Stomach smooth muscle (tissue), 2 donors: Measurements from ENCODE around the gene PADI1.

Source experiments
- H3K27ac ChIP-seq: one replicate; pipeline ENCODE4 v1.7.0; 2013; ENCODE audit warnings: mild to moderate bottlenecking, low read length, inconsistent platforms
- H3K27me3 ChIP-seq, 2 donors: one replicate each; pipeline ENCODE4 v1.7.0; 2013; ENCODE audit warnings: low read length in 2 of 2; ENCODE audit not compliant: insufficient read depth in 2 of 2, control insufficient read depth in 1 of 2
- H3K36me3 ChIP-seq, 2 donors: one replicate each; pipeline ENCODE4 v1.7.0; 2013; ENCODE audit warnings: low read length in 2 of 2; ENCODE audit not compliant: control insufficient read depth in 2 of 2, insufficient read depth in 2 of 2
- H3K4me1 ChIP-seq: one replicate; pipeline ENCODE4 v1.7.0; 2013; ENCODE audit warnings: low read length; ENCODE audit not compliant: control insufficient read depth, insufficient read depth
- H3K4me3 ChIP-seq, 2 donors: one replicate each; pipeline ENCODE4 v1.7.0; 2013; ENCODE audit warnings: low read length in 2 of 2
- H3K9ac ChIP-seq, 2 donors: one replicate each; pipeline ENCODE4 v1.7.0; 2013; ENCODE audit warnings: low read length in 2 of 2, mild to moderate bottlenecking in 1 of 2
- H3K9me3 ChIP-seq, 2 donors: one replicate each; pipeline ENCODE4 v1.7.0; 2013; ENCODE audit warnings: low read length in 2 of 2; ENCODE audit not compliant: control insufficient read depth in 2 of 2
- donor health status: healthy.
- donor health status: Pancreatic carcinoma.

PADI1 gene

GRCh38 chr1:17204546-17205440 lies at the start of gene PADI1:
Gene PADI1 (plus strand): TSS chr1:17205128. CDS start chr1:17205218, 90 bp downstream.
- no peak within 1 kb of the TSS for H3K9ac ChIP-seq
- H3K4me1 ChIP-seq = no peaks in the 10 kb centered on the region
- H3K27me3 ChIP-seq = peaks cover 0 to 2% of the 10 kb centered on the region in 2 donors
- H3K27ac ChIP-seq = no peak within 1 kb of the TSS
- H3K36me3 ChIP-seq = no peaks in the 10 kb centered on the region
- no peak within 1 kb of the TSS for H3K4me3 ChIP-seq
- no peaks in the 10 kb centered on the region for H3K9me3 ChIP-seq

- H3K9me3 ChIP-seq = peaks cover 16 to 25% of the 10 kb centered on the region in 2 donors
- no peaks in the 10 kb centered on the region for H3K4me1 ChIP-seq
Measured at GRCh38 chr1:17155257-17155920, 49.5 kb upstream of the PADI1 start.

GRCh38 chr1:17156108-17156507 lies 48.8 kb upstream of the PADI1 start:
- no peaks in the 10 kb centered on the region for H3K36me3 ChIP-seq
- H3K27me3 ChIP-seq = peaks cover 1 to 4% of the 10 kb centered on the region in 2 donors
- H3K4me1 ChIP-seq = no peaks in the 10 kb centered on the region
- no peak overlapping the region for H3K4me3 ChIP-seq
- peaks cover 14 to 25% of the 10 kb centered on the region in 2 donors for H3K9me3 ChIP-seq
- no peak overlapping the region for H3K27ac ChIP-seq
- no peak overlapping the region for H3K9ac ChIP-seq

More at GRCh38 chr1:17155257-17155920, 49.5 kb upstream of the PADI1 start:
- H3K36me3 ChIP-seq = no peaks in the 10 kb centered on the region
- H3K27me3 ChIP-seq = peaks cover 3 to 4% of the 10 kb centered on the region in 2 donors
- H3K9ac ChIP-seq = no peak overlapping the region
- H3K27ac ChIP-seq = no peak overlapping the region
- H3K4me3 ChIP-seq = no peak overlapping the region

- no peak overlapping the region for H3K4me3 ChIP-seq
- no peak overlapping the region for H3K9ac ChIP-seq
- H3K4me1 ChIP-seq = no peaks in the 10 kb centered on the region
- no peaks in the 10 kb centered on the region for H3K36me3 ChIP-seq
- peaks cover 11 to 14% of the 10 kb centered on the region in 2 donors for H3K9me3 ChIP-seq
- peaks cover 0 to 10% of the 10 kb centered on the region in 2 donors for H3K27me3 ChIP-seq
- H3K27ac ChIP-seq = no peak overlapping the region
Measured at GRCh38 chr1:17158961-17159360, 46.0 kb upstream of the PADI1 start.

DNA sequence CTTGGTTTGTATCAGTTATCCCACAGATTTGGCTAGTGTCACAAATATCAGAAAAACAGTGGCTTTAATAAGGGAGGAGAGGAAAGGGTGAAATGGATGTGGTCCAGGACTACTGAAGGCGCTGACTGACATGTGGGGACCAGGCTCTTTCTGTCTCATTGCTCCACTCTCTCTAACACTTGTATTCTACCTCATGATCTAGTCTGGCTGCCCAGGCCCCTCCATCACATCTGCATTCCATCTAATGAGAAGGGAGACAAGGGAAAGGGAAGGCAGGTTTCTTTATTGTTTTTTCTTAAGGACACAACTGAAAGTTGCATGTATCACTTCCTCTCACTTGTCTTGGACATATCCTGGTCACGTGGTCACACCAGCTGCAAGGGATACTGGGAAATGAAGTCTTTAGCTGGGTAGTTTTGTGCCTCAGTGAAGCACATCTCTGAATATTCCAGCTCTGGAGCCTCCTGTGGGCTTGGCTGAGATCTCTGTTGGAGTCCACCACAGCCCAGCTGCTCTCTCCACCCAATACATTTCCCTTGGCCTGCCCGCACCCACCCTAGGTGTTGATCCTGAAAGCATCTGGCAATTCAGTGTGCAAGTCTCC lies 43.7 kb upstream of the PADI1 start:
- Histone ChIP-seq H3K27ac (no peak overlapping the region), H3K4me1 (no peaks in the 10 kb centered on the region), H3K36me3 (no peaks in the 10 kb centered on the region)

GRCh38 chr1:17161926-17162800 lies 42.8 kb upstream of the PADI1 start:
- H3K9ac ChIP-seq = no peak overlapping the region
- H3K4me1 ChIP-seq = no peaks in the 10 kb centered on the region
- peaks cover 0 to 15% of the 10 kb centered on the region in 2 donors for H3K27me3 ChIP-seq
- H3K9me3 ChIP-seq = peaks cover 0 to 3% of the 10 kb centered on the region in 2 donors
- no peaks in the 10 kb centered on the region for H3K36me3 ChIP-seq
- no peak overlapping the region for H3K4me3 ChIP-seq
- no peak overlapping the region for H3K27ac ChIP-seq

More for the DNA sequence above, 43.7 kb upstream of the PADI1 start:
- peaks cover 0 to 15% of the 10 kb centered on the region in 2 donors for H3K27me3 ChIP-seq
- H3K9me3 ChIP-seq = peaks cover 0 to 4% of the 10 kb centered on the region in 2 donors
- no peak overlapping the region for H3K4me3 ChIP-seq
- H3K9ac ChIP-seq = no peak overlapping the region

DNA sequence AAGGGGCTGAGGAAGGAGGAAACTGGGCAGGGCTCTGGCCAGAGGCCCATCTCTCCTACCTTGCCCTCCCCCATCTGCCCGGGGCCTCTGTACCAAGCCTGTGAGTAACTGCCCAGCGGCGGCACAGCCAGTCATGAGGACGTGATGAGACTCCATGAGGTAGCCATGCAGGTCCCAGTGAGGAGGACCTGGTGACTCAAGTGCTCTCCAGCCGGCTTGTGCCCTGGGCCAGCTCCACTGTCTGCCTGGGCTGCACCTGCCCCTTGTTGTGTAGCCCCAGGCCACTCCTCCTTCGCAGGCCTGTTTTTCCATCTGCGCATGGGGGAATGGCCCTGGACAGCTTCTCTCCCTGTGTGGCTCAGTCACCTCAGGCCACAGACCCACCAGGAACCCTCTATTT lies 42.0 kb upstream of the PADI1 start:
- no peaks in the 10 kb centered on the region for H3K4me1 ChIP-seq
- H3K27me3 ChIP-seq = peaks cover 0 to 15% of the 10 kb centered on the region in 2 donors
- H3K9ac ChIP-seq = no peak overlapping the region
- H3K4me3 ChIP-seq = no peak overlapping the region
- no peaks in the 10 kb centered on the region for H3K36me3 ChIP-seq
- no peaks in the 10 kb centered on the region for H3K9me3 ChIP-seq
- no peak overlapping the region for H3K27ac ChIP-seq

DNA sequence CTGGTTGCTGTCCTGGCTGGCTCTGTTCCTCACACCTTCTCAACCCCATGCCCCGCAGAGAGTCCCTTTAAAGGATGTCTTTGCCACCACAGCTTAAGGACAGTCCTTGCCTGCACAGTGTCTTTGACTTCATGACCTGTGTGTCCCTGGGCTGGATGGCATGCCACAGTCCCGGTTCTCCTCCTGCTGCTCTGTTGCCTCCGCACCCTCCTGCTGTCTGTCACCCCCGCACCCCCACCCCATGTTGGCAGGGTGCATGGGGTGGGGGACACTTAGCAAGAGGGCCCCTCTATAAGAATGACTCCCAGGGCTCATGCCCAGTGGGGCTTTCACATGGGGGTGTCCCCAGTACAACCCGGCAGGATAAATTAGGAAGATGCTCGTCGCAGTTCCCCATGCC lies 41.6 kb upstream of the PADI1 start:
- peaks cover 0 to 15% of the 10 kb centered on the region in 2 donors for H3K27me3 ChIP-seq
- H3K4me3 ChIP-seq = no peak overlapping the region
- no peak overlapping the region for H3K9ac ChIP-seq
- H3K36me3 ChIP-seq = no peaks in the 10 kb centered on the region
- no peaks in the 10 kb centered on the region for H3K9me3 ChIP-seq
- no peaks in the 10 kb centered on the region for H3K4me1 ChIP-seq
- no peak overlapping the region for H3K27ac ChIP-seq

GRCh38 chr1:17163789-17164666 lies 40.9 kb upstream of the PADI1 start:
- Histone ChIP-seq H3K4me1 (no peaks in the 10 kb centered on the region), H3K9me3 (no peaks in the 10 kb centered on the region), H3K9ac (no peak overlapping the region), H3K27ac (no peak overlapping the region), H3K4me3 (no peak overlapping the region), H3K27me3 (peaks cover 0 to 15% of the 10 kb centered on the region in 2 donors), H3K36me3 (no peaks in the 10 kb centered on the region)
